HEK293T (cell line): ENCODE data around the gene ADIG.

Source experiments
- ARNT ChIP-seq: fragments of 450-650 bp; IDR thresholded peaks from 2 replicates; pipeline ENCODE4 v1.6.1; 2017; ENCODE audit warnings: mild to moderate bottlenecking
- BHLHE40 ChIP-seq: fragments of 450-650 bp; IDR thresholded peaks from 2 replicates; pipeline ENCODE4 v1.6.1; 2016; ENCODE audit warnings: mild to moderate bottlenecking, moderate library complexity, borderline replicate concordance
- ELF4 ChIP-seq: fragments of 450-650 bp; IDR thresholded peaks from 2 replicates; pipeline ENCODE4 v1.6.1; 2017; ENCODE audit warnings: antibody characterized with exemption
- FOXK2 ChIP-seq: fragments of 450-650 bp; IDR thresholded peaks from 2 replicates; pipeline ENCODE4 v1.6.1; 2016; ENCODE audit warnings: mild to moderate bottlenecking
- FOXM1 ChIP-seq: fragments of 450-650 bp; IDR thresholded peaks from 2 replicates; pipeline ENCODE4 v1.6.1; 2017; ENCODE audit warnings: mild to moderate bottlenecking, borderline replicate concordance
- HDGF ChIP-seq: fragments of 450-650 bp; IDR thresholded peaks from 2 replicates; pipeline ENCODE4 v1.6.1; 2017; ENCODE audit warnings: antibody characterized with exemption, borderline replicate concordance
- L3MBTL2 ChIP-seq: fragments of 450-650 bp; conservative IDR thresholded peaks from 2 replicates; pipeline ENCODE4 v1.6.1; 2016; ENCODE audit warnings: mild to moderate bottlenecking
- LEF1 ChIP-seq: fragments of 450-650 bp; IDR thresholded peaks from 2 replicates; pipeline ENCODE4 v1.6.1; 2017; ENCODE audit warnings: mild to moderate bottlenecking, borderline replicate concordance
- NFRKB ChIP-seq: fragments of 450-650 bp; IDR thresholded peaks from 2 replicates; pipeline ENCODE4 v1.6.1; 2016; ENCODE audit warnings: mild to moderate bottlenecking, moderate library complexity
- PKNOX1 ChIP-seq: fragments of 450-650 bp; IDR thresholded peaks from 2 replicates; pipeline ENCODE4 v1.6.1; 2016
- SP1 ChIP-seq: fragments of 450-650 bp; IDR thresholded peaks from 2 replicates; pipeline ENCODE4 v1.6.1; 2017
- SUZ12 ChIP-seq: fragments of 450-650 bp; IDR thresholded peaks from 2 replicates; pipeline ENCODE4 v1.6.1; 2016; ENCODE audit warnings: mild to moderate bottlenecking
- TARDBP ChIP-seq: fragments of 450-650 bp; IDR thresholded peaks from 2 replicates; pipeline ENCODE4 v1.6.1; 2016

- no peak for TF ChIP-seq NFRKB
- TF ChIP-seq FOXK2, result no peak
- no peak for TF ChIP-seq BHLHE40
- TF ChIP-seq HDGF, result no peak
- TF ChIP-seq L3MBTL2, result no peak
- no peak for TF ChIP-seq LEF1
- no peak for TF ChIP-seq ELF4
- TF ChIP-seq FOXM1, result no peak
- no peak for TF ChIP-seq ARNT
- no peak for TF ChIP-seq SUZ12
- no peak for TF ChIP-seq SP1
- no peak for TF ChIP-seq TARDBP
- TF ChIP-seq PKNOX1, result no peak
Observed at GRCh38 chr20:38608188-38608587, 27.2 kb downstream of the ADIG start.
